Adipocyte (in vitro differentiated cells): ENCODE data around the gene RD3L.
"Not testable (repeated sequence)": the region's sequence is repeated elsewhere in the genome, so short reads cannot be mapped to it uniquely, and the experiment has no call there.

Source experiments
- DNase-seq: peaks from one replicate; pipeline ENCODE4 v3.0.0-alpha.2; 2015; ENCODE audit warnings: low read depth
- H3K27me3 ChIP-seq: replicated peaks from 2 replicates; pipeline ENCODE4 v1.7.0; 2013; ENCODE audit warnings: mild to moderate bottlenecking, low read length, moderate library complexity; ENCODE audit not compliant: control insufficient read depth, insufficient read depth
- H3K36me3 ChIP-seq: 2 replicates; pipeline ENCODE4 v1.7.0; 2013; ENCODE audit warnings: low read length, mild to moderate bottlenecking, moderate library complexity; ENCODE audit not compliant: control insufficient read depth, insufficient read depth, severe bottlenecking
- H3K4me1 ChIP-seq: 2 replicates; pipeline ENCODE4 v1.7.0; 2013; ENCODE audit warnings: mild to moderate bottlenecking, low read length, moderate library complexity; ENCODE audit not compliant: control insufficient read depth, insufficient read depth
- H3K4me3 ChIP-seq: 2 replicates; pipeline ENCODE4 v1.7.0; 2013; ENCODE audit warnings: mild to moderate bottlenecking, low read length, moderate library complexity
- H3K9ac ChIP-seq: 2 replicates; pipeline ENCODE4 v1.7.0; 2013; ENCODE audit warnings: mild to moderate bottlenecking, low read length, moderate library complexity
- H3K9me3 ChIP-seq: 2 replicates; pipeline ENCODE4 v1.7.0; 2013; ENCODE audit warnings: mild to moderate bottlenecking, low read length, moderate library complexity; ENCODE audit not compliant: control insufficient read depth

Gene RD3L

DNA sequence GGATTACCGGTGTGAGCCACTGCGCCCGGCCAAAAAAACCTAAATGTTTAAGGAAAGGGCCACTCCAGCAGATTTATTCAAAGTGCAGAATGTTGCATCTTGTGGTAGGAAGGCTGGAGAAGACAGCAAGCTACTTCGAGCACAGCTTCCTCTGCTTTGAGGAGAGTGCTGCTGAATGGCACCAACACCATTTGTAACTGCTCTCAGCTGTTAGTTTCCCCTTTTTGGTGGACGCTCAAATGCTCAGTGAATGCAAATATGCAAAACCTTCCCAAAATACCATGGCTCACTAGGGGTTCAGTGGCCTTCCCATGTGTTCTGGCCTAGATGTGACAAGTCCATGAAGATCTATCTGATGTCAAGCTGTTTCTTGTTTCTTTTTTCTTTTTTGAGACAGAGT lies 17.0 kb downstream of the RD3L start:
- no peaks in the 10 kb centered on the region for H3K9me3 ChIP-seq
- no peak overlapping the region for H3K9ac ChIP-seq
- peaks cover 20% of the 10 kb centered on the region for H3K27me3 ChIP-seq
- H3K4me1 ChIP-seq = no peaks in the 10 kb centered on the region
- H3K4me3 ChIP-seq = no peak overlapping the region
- no peaks in the 10 kb centered on the region for H3K36me3 ChIP-seq
- no peak for DNase-seq

DNA sequence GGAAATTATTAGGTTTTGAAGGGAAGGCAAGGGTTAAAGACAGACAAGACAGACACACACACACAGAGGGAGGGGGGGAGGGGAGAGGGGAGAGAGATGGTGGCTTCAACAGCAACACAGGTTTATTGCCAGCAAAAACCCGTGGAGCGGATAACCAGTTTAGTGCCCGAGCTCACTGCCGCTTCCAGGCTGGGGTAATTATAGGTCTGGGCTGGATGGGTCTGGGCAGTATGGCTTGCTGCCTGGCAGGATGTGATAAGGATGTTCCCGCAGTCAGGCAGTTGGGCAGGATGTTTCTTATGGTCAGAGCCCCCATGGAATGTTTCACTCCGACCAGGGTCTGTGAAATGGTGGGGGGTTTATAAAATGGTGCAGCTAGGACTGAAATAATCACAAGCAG lies 18.5 kb downstream of the RD3L start:
- Histone ChIP-seq H3K4me3 (no peak overlapping the region), H3K27me3 (peaks cover 15% of the 10 kb centered on the region)

DNA sequence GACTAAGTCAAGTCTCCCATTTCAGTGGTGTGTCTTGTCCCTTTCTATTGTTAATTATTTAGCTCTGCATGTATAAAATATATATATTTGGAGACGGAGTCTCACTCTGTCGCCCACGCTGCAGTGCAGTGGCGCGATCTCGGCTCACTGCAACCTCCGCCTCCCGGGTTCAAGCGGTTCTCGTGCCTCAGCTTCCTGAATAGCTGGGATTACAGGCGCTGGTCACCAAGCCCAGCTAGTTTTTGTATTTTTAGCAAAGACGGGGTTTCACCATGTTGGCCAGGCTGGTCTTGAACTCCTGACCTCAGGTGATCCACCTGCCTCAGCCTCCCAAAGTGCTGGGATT lies 20.5 kb downstream of the RD3L start:
- not testable (repeated sequence) for H3K36me3 ChIP-seq, H3K9ac ChIP-seq, H3K9me3 ChIP-seq, DNase-seq
- H3K4me3 ChIP-seq = peak overlapping the region; percentile 28
- H3K4me1 ChIP-seq = peaks cover 13% of the 10 kb centered on the region
- peaks cover 10% of the 10 kb centered on the region for H3K27me3 ChIP-seq

More for the DNA sequence above, 18.5 kb downstream of the RD3L start:
- Histone ChIP-seq H3K9me3 (no peaks in the 10 kb centered on the region), H3K36me3 (no peaks in the 10 kb centered on the region), H3K9ac (no peak overlapping the region), H3K4me1 (peaks cover 5% of the 10 kb centered on the region)
- DNase-seq = no peak

DNA sequence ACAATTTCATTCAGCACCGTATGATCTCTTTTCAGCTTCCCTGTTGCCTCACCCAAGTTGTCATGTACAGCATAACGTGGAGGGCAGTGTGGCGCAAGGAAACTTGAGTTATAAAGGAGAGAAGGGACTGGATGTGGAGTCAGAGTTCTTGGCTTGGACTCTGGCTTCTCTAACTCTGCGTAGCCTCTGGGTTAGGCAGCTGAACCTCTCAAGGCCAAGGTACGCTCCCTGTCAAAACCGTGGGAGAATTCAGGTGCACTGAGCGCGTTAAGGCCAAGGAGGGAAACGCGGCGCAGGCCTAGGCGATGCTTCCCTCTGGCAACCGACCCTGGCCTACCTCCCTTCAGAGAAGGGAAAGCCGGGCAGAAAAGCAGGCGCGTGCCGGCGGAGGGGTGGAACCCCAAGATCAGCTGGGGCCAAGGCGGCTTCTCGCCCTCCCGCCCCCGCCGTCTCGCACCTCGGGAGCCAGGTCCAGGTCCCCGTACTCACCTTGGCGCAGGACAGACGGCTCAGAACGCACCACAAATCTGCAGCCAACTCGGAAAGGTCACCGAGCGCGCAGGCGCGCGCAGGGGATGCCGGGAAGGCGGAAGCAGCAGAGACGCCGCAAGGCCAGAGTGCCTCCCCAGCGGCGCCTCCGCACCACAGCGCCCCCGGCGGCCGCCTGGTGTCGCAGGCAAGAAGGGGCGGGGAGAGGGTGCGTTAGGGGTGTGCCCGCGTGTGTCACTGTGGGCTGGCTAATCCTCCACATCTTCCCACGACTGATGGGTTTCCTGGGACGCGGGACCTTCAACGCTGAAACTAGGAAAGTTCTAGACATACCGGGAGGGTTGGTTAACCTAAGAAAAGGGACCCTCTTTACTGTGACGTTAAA lies 21.1 kb downstream of the RD3L start:
- peak; percentile 96 for DNase-seq
- peaks cover 10% of the 10 kb centered on the region for H3K27me3 ChIP-seq
- H3K4me3 ChIP-seq = peak overlapping the region; percentile 96
- peak overlapping the region; percentile 92 for H3K9ac ChIP-seq
- no peaks in the 10 kb centered on the region for H3K9me3 ChIP-seq
- peaks cover 18% of the 10 kb centered on the region for H3K4me1 ChIP-seq
- H3K36me3 ChIP-seq = peaks cover 9% of the 10 kb centered on the region

DNA sequence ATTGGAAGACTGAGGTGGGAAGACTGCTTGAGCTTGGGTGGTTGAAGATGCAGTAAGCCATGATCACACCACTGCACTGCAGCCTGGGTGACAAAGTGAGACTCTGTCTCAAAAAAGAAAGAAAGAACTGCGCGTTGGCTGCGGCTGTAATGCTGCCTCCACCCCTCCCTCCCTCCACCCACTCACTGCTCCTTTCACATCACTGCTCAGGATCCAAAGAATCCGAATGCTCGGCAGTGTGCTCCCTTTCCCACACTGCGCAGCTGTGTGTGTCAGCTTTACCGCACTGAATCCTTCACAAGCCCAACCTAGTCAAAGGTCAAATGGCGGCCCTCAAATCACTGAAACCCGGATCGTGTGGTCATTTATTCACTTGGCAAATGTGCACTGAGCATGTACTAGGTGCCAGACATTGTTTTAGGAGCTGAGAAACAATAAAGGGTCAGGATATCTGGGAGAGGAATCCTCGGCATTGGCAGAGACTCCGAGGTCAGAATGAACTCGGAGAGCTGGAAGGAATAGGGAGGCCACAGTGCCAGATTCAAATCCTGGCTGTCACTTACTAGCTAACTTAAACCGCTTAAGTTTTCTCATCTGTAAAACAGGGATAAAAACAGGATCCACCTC lies 25.6 kb downstream of the RD3L start:
- peak overlapping the region; percentile 62 for H3K9ac ChIP-seq

DNA sequence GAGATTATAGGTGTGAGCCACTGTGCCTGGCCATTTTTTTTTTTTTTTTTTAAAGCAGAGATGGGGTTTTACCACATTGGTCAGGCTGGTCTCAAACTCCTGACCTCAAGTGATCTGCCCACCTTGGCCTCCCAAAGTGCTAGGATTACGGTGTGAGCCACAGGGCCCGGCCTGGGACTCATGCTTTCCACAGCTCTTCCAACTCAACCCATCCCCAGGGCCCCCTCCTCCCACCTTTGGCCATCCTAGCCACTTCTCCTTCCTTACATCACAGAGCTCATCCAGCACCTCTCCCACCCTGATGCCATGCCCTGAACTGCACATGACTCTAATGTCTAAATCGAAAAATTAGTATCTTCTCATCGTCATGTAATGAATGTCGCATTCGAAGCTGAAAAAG lies 26.7 kb downstream of the RD3L start:
- no peaks in the 10 kb centered on the region for H3K27me3 ChIP-seq
- peaks cover 48% of the 10 kb centered on the region for H3K36me3 ChIP-seq
- no peaks in the 10 kb centered on the region for H3K9me3 ChIP-seq
- no peak for DNase-seq
- no peak overlapping the region for H3K9ac ChIP-seq
- peaks cover 22% of the 10 kb centered on the region for H3K4me1 ChIP-seq
- no peak overlapping the region for H3K4me3 ChIP-seq

More for the DNA sequence above, 25.6 kb downstream of the RD3L start:
- H3K9me3 ChIP-seq = no peaks in the 10 kb centered on the region
- DNase-seq = no peak
- H3K27me3 ChIP-seq = no peaks in the 10 kb centered on the region
- peaks cover 42% of the 10 kb centered on the region for H3K36me3 ChIP-seq
- peaks cover 22% of the 10 kb centered on the region for H3K4me1 ChIP-seq
- H3K4me3 ChIP-seq = peak overlapping the region; percentile 41

DNA sequence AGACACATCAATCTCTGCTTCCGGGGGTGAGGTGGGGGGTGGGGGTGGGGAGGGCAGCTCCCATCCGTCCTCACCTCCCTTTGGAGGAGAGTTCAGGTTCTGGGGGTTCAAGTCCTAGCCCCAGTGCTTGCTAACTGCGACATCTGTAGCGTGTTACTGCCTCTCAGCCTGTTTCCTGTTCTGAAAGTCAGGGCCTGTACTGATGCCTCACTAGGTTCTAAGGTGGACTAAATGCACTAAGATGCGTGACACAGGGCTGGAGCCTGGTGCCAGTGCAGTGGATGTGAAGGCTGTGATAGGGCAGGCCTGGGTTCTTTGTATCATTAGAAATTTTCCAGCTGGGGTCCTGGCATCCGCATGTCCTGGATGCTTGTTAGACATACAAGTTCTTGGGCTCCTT lies 31.3 kb downstream of the RD3L start:
- Histone ChIP-seq H3K9ac (no peak overlapping the region), H3K36me3 (peaks cover 39% of the 10 kb centered on the region), H3K9me3 (no peaks in the 10 kb centered on the region), H3K4me1 (peaks cover 8% of the 10 kb centered on the region), H3K27me3 (no peaks in the 10 kb centered on the region), H3K4me3 (no peak overlapping the region)
- no peak for DNase-seq

DNA sequence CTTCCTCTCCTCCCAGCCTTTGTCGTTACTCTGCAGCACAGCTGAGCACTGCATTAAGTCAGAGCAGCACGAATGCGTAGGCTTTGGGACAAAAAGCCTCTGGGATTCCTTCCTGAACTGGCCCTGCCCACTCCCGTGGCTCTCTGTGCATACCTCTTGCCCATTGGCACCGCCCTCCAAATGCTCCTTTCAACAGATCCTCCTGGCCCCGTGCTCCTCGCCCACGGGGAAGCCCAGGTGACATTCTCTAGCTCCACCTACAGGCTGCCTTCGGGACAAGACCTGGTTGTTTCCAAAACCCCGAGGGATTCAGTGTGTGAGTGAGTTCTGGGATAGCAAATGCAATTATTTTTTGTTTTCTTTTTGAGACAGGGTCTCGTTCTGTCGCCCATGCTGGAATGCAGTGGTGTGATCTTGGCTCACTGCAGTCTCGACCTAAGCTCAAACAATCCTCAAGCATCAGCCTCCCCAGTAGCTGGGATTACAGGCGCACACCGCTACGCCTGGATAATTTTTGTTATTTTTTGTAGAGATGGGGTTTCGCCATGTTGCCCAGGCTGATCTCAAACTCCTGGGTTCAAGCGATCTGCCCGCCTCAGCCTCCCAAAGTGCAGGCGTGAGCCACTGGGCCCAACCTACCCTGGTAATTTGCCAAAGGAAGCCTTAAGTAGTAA lies 31.9 kb downstream of the RD3L start:
- no peak overlapping the region for H3K9ac ChIP-seq
- H3K27me3 ChIP-seq = no peaks in the 10 kb centered on the region
- H3K9me3 ChIP-seq = no peaks in the 10 kb centered on the region
- H3K36me3 ChIP-seq = peaks cover 39% of the 10 kb centered on the region
- peak; percentile 80 for DNase-seq
- H3K4me1 ChIP-seq = peaks cover 6% of the 10 kb centered on the region
- no peak overlapping the region for H3K4me3 ChIP-seq

DNA sequence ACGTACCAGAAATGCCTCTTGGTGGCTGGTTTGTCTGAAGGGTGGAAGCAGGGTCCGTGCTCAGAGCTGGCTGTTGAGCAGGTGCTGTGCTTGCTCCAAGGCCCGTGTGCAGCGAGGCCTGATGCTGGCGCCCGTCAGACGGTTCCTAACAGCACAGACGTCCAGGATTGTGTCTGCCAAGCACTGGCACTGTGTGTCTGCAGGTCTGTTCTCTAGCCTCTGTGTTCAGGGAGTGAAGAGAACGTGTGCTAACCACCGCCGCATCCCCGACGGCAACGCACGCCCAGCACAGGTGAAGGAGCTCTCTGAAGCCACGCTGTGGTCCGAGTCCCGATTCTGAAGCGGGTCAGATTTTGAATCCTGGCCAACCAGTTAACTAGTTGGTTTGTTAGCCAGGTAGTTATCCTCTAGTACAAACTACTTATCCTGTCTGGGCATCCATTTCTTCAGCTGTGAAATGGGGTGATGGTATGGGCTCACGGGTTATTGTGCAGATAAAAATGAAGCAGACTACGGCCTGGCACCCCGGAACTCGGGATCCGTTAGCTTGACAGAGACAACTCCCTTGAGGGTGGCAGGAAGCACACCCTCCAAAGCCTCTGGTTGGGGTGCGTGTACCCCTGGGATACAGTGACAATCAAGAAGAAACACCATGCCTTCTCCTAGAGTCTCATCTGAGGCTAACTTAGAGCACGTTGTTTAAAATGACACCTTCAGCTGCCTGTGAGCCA lies 32.6 kb downstream of the RD3L start:
- peaks cover 34% of the 10 kb centered on the region for H3K36me3 ChIP-seq
- no peak overlapping the region for H3K4me3 ChIP-seq
- no peak for DNase-seq
- H3K4me1 ChIP-seq = peaks cover 6% of the 10 kb centered on the region
- H3K27me3 ChIP-seq = no peaks in the 10 kb centered on the region
- H3K9me3 ChIP-seq = no peaks in the 10 kb centered on the region
- no peak overlapping the region for H3K9ac ChIP-seq

DNA sequence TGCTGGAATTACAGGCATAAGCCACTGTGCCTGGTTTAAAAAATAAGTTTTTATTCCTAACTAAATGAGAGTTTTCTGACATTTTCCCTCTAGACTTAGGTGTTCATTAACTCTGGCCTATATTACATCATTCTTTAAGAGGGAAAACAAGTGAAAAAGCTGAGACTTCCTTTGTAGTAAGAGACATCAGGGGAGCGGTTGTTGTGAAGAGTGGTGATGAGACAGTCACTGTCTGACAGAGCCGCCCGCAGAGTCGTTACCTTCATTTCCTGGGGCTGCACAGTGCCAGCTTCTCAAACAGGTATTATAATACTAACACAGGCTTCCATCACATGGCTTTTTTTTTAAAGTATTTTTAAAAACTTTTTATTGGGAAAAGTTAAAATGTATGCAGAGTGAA lies 33.7 kb downstream of the RD3L start:
- Histone ChIP-seq H3K9me3 (no peaks in the 10 kb centered on the region), H3K36me3 (peaks cover 22% of the 10 kb centered on the region), H3K4me3 (no peak overlapping the region), H3K4me1 (peaks cover 6% of the 10 kb centered on the region), H3K27me3 (no peaks in the 10 kb centered on the region), H3K9ac (no peak overlapping the region)
- no peak for DNase-seq
